Measurements from ENCODE around the gene ABCD3. TPM values are rescaled to one million over a fixed set of nuclear protein-coding genes. Genes with fewer than 3 reads are reported as not detected.

ABCD3 gene
- total and polyA plus RNA-seq, 2 of the 8 experiments (the other 6 are each of a cell fraction or from before 2014, with no cell fraction given), result 6.6 to 29.4 TPM

DNA sequence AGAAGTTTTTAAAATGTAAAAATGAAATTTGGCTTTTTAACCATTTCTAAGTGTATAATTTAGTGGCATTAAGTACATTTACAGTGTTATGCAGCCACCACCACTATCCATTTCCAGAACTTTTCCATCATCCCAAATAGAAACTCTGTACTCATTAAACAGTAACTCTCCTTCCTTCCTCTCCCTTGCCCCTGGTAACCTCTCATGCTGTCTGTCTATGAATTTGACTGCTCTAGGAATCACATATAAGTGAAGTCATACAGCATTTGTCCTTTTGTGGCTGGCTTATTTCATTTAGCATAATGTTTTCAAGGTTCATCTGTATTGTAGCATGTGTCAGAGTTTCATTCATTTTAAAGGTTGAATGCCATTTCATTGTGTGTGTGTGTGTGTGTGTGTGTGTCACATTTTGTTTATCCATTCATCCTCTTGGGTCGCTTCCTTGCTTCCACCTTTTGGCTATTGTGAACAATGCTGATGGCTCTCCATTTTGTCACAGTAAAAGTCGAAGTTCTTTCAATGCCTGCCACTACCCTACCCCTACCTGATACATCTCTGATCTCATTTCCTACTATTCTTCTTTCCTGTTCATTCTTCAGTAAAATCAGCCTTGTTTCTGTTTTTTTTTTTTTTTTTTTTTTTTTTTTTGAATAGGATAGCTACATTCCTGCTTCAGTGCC, 78.0 kb downstream of the ABCD3 start:
- Histone ChIP-seq H3K56ac (replicated peaks; ENCODE audit: insufficient read length, low read depth, low read length) (no peak overlapping the region), H3K23me2 (ENCODE audit: low read depth, low read length) (no peaks in the 10 kb centered on the region; the same call in 1 of the 2 replicates), H2BK120ac (replicated peaks; ENCODE audit: low read depth, low read length) (no peak overlapping the region), H2AFZ (ENCODE audit: low read length) (no peak overlapping the region), H4K5ac (ENCODE audit: insufficient read length, low read depth, low read length) (no peak overlapping the region), H2BK5ac (ENCODE audit: low read depth, low read length) (no peak overlapping the region), H2BK12ac (ENCODE audit: low read depth, low read length) (no peak overlapping the region), H3K36me3 (ENCODE audit: control insufficient read depth in 2 of 4, insufficient read depth in 4 of 4, low read length in 3 of 4) (peaks cover 0 to 24% (median 4%) of the 10 kb centered on the region in 4 experiments; a peak in 4 of 8 replicates), H3K18ac (ENCODE audit: extremely low read depth, low read length) (no peak overlapping the region), H3K27me3 (replicated peaks in 1 of 4; ENCODE audit: control insufficient read depth in 3 of 4, extremely low read depth in 1 of 4, insufficient read depth in 3 of 4, low read length in 3 of 4) (no peaks in the 10 kb centered on the region), H3K9ac (replicated peaks in 1 of 4; ENCODE audit: extremely low read depth in 1 of 4, low read depth in 3 of 4, low read length in 3 of 4) (no peak overlapping the region), H3K79me1 (ENCODE audit: low read depth, low read length) (no peaks in the 10 kb centered on the region), H3K79me2 (ENCODE audit: control insufficient read depth in 1 of 2, insufficient read depth in 2 of 2, low read length in 2 of 2) (no peaks in the 10 kb centered on the region), H3K4me1 (replicated peaks in 1 of 4; ENCODE audit: control insufficient read depth in 3 of 4, insufficient read depth in 4 of 4, low read length in 3 of 4) (no peaks in the 10 kb centered on the region), H3K9me3 (ENCODE audit: insufficient read depth in 2 of 2, low read depth in 1 of 2, low read length in 1 of 2) (no peaks in the 10 kb centered on the region), H3K4ac (replicated peaks; ENCODE audit: insufficient read length, low read depth, low read length) (no peak overlapping the region), H4K20me1 (replicated peaks in 1 of 2; ENCODE audit: control insufficient read depth in 1 of 2, insufficient read depth in 2 of 2, low read length in 2 of 2) (no peaks in the 10 kb centered on the region), H3K23ac (ENCODE audit: insufficient read length) (no peak overlapping the region), H3K4me2 (ENCODE audit: insufficient read depth in 1 of 2, low read depth in 2 of 2, low read length in 2 of 2) (no peak overlapping the region), H2BK20ac (ENCODE audit: low read length) (no peak overlapping the region), H3K14ac (ENCODE audit: insufficient read length) (no peak overlapping the region), H2BK15ac (ENCODE audit: low read length) (no peak overlapping the region), H4K8ac (ENCODE audit: extremely low read depth, insufficient read depth, low read length) (no peak overlapping the region), H4K91ac (replicated peaks; ENCODE audit: insufficient read length, low read length) (no peak overlapping the region), H3K27ac (ENCODE audit: low read depth, low read length) (no peak overlapping the region), H3K4me3 (ENCODE audit: extremely low read depth in 1 of 4, insufficient read depth in 2 of 4, low read depth in 3 of 4, low read length in 4 of 4) (no peak overlapping the region), H2AK5ac (ENCODE audit: low read depth, low read length) (no peak overlapping the region)
- ChIA-PET CTCF (ENCODE audit: partially characterized antibody) (interaction anchor here (1.2 kb wide), 1 partner anchor 461 kb away, joined by 4 read pairs; no protein-coding TSS in a partner anchor), POLR2A (ENCODE audit: partially characterized antibody) (no interaction called here)
- no peak for FAIRE-seq
- 96% methylated on average over 2 of the region's 2 CpGs; no CpG with 5 or more reads in 1 of the 2 experiments for WGBS, 2 experiments (ENCODE audit: extremely low coverage in 1 of 2, insufficient coverage in 1 of 2, insufficient read length in 1 of 2, insufficient replicate concordance in 2 of 2, low coverage in 1 of 2, low lambda C conversion rate in 2 of 2, missing lambda C conversion rate in 1 of 2)
- DNase-seq (ENCODE audit: low read depth in 1 of 2, low spot score in 2 of 2), result no peak
- TF ChIP-seq, protein P1, sequence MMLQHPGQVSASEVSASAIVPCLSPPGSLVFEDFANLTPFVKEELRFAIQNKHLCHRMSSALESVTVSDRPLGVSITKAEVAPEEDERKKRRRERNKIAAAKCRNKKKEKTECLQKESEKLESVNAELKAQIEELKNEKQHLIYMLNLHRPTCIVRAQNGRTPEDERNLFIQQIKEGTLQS (IDR thresholded peaks at IDR 0.05; ENCODE audit: insufficient read depth, low read depth, low read length), result no peak
- TF ChIP-seq GTF2F1 (IDR thresholded peaks at IDR 0.05; ENCODE audit: borderline replicate concordance, low read depth, low read length), result no peak
- TF ChIP-seq, protein P2, sequence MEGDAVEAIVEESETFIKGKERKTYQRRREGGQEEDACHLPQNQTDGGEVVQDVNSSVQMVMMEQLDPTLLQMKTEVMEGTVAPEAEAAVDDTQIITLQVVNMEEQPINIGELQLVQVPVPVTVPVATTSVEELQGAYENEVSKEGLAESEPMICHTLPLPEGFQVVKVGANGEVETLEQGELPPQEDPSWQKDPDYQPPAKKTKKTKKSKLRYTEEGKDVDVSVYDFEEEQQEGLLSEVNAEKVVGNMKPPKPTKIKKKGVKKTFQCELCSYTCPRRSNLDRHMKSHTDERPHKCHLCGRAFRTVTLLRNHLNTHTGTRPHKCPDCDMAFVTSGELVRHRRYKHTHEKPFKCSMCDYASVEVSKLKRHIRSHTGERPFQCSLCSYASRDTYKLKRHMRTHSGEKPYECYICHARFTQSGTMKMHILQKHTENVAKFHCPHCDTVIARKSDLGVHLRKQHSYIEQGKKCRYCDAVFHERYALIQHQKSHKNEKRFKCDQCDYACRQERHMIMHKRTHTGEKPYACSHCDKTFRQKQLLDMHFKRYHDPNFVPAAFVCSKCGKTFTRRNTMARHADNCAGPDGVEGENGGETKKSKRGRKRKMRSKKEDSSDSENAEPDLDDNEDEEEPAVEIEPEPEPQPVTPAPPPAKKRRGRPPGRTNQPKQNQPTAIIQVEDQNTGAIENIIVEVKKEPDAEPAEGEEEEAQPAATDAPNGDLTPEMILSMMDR (IDR thresholded peaks at IDR 0.05; ENCODE audit: control extremely low read depth in 1 of 3, insufficient read depth in 1 of 3, low read depth in 1 of 3, low read length in 3 of 3), result no peak
- no peak for TF ChIP-seq SP2 (IDR thresholded peaks at IDR 0.05; ENCODE audit: low read length)
- TF ChIP-seq, protein P3, sequence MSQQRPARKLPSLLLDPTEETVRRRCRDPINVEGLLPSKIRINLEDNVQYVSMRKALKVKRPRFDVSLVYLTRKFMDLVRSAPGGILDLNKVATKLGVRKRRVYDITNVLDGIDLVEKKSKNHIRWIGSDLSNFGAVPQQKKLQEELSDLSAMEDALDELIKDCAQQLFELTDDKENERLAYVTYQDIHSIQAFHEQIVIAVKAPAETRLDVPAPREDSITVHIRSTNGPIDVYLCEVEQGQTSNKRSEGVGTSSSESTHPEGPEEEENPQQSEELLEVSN (IDR thresholded peaks at IDR 0.05), result no peak
- no peak for TF ChIP-seq CEBPB (IDR thresholded peaks at IDR 0.05; ENCODE audit: low read depth, low read length)
- no peak for TF ChIP-seq CHD1 (IDR thresholded peaks at IDR 0.05; ENCODE audit: low read depth, low read length)
- TF ChIP-seq HDAC6 (IDR thresholded peaks at IDR 0.05; ENCODE audit: low read depth, low read length), result no peak
